IPS-NIHi7 (cell line): ENCODE measurements around the gene ZDHHC24.

ENCODE experiments used
- DNase-seq: peaks from one replicate; pipeline ENCODE4 v3.0.0; 2012; ENCODE audit warnings: mixed read lengths; ENCODE audit errors: extremely low spot score

The ZDHHC24 gene

GRCh38 chr11:66472054-66472453, 73.8 kb downstream of the ZDHHC24 start:
- no peak for DNase-seq

- no peak for DNase-seq
Observed at GRCh38 chr11:66471142-66471541, 74.7 kb downstream of the ZDHHC24 start.
